Heart left ventricle (tissue), 16 donors: ENCODE results near the gene SV2B. TPM values are rescaled to one million over a fixed set of nuclear protein-coding genes. Genes with fewer than 3 reads are reported as not detected.

Experiments used
- ATAC-seq, 4 donors: fragments of 200-7000 bp; cut with Tn5 transposase; one replicate each; pipeline ENCODE4 v1.9.1; 2020 to 2022; ENCODE audit warnings: moderate library complexity in 4 of 4, mild to moderate bottlenecking in 3 of 4, moderate number of reproducible peaks in 1 of 4
- DNase-seq, 5 donors: peaks; one replicate each; pipeline ENCODE4 v3.0.0-alpha.2; 2020
- H3K27ac ChIP-seq, 12 donors: fragments of 200-600 bp; sonication (generic) in 4 of 12; one replicate each; pipeline versions ENCODE4 v1.5.0 to v1.8.0; 2016 to 2022; ENCODE audit warnings: mild to moderate bottlenecking in 2 of 12
- H3K27me3 ChIP-seq, 9 donors: fragments of 200-600 bp; sonication (generic) in 2 of 9; one replicate each; pipeline versions ENCODE4 v1.5.1 to v1.8.0; 2016 to 2022; ENCODE audit warnings: mild to moderate bottlenecking in 3 of 9
- H3K36me3 ChIP-seq, 9 donors: fragments of 200-600 bp; sonication (generic) in 2 of 9; one replicate each; pipeline versions ENCODE4 v1.5.0 to v1.8.0; 2018 to 2022; ENCODE audit warnings: mild to moderate bottlenecking in 2 of 9
- H3K4me1 ChIP-seq, 12 donors: fragments of 200-600 bp; sonication (generic) in 4 of 12; one replicate each; pipeline versions ENCODE4 v1.5.0 to v1.8.0; 2016 to 2022; ENCODE audit warnings: mild to moderate bottlenecking in 3 of 12
- H3K4me3 ChIP-seq, 12 donors: fragments of 200-600 bp; sonication (generic) in 4 of 12; one replicate each; pipeline versions ENCODE4 v1.5.0 to v1.8.0; 2017 to 2022; ENCODE audit warnings: mild to moderate bottlenecking in 9 of 12, moderate library complexity in 4 of 12
- H3K9me3 ChIP-seq, 12 donors: fragments of 200-600 bp; sonication (generic) in 4 of 12; one replicate each; pipeline versions ENCODE4 v1.5.0 to v1.8.0; 2016 to 2022; ENCODE audit warnings: mild to moderate bottlenecking in 1 of 12
- CTCF ChIP-seq, 12 donors: fragments of 200-600 bp; sonication (generic) in 4 of 12; IDR thresholded peaks; one replicate each; pipeline versions ENCODE4 v1.5.0 to v1.8.0; 2018 to 2022; ENCODE audit warnings: antibody characterized with exemption in 12 of 12, mild to moderate bottlenecking in 5 of 12
- POLR2A ChIP-seq, 2 donors: fragments of 450-650 bp; IDR thresholded peaks; one replicate each; pipeline ENCODE4 v1.6.1; 2017; ENCODE audit warnings: antibody characterized with exemption in 2 of 2, mild to moderate bottlenecking in 2 of 2, moderate library complexity in 2 of 2
- WGBS, 4 donors: extraction: QIAGEN DNeasy Blood & Tissue Kit in 2 of 4; methylation state at CpG; one replicate each; pipeline versions ENCODE4 v1.1.5 to v1.1.7; 2013 to 2018; 5-methylcytosine and 5-hydroxymethylcytosine counted together
- intact Hi-C, 10 donors: fragments of 100-400 bp; cut with DNase I; formaldehyde crosslinking; loops; one replicate each; pipeline versions ENCODE4 v1.11.1 to v1.14.2; 2022
- polyA plus RNA-seq, 2 donors: library from polyadenylated mRNA; stranded (reverse); fragments of 200-250 nt; gene quantifications; one replicate each; pipeline ENCODE4 v1.2.3, GENCODE V29; 2013
- total RNA-seq, 9 donors: library from RNA; depleted of rRNA in 2 of 9; stranded (reverse); fragments of >200 nt in 2 of 9; fragmentation: NEBNext Ultra II Directional in 3 of 9; extraction: Animal tissue kit (Norgen Biotek cat#: 25700) in 3 of 9; gene quantifications; one replicate each; pipeline versions ENCODE4 v1.1.0 to v1.2.4, GENCODE V29; 2016 to 2023
- donor health status: ischemic (EF 13 %, LVEDD 7.1; RV severe dilation, severe dysfunction).
- donor health status: healthy with polysubstance abuse.
- donor health status: DM: no; HTN: yes; CAD: no.
- donor health status: DM: no; HTN: no; CAD: no.
- donor health status: ischemic (EF 25% LVEDD 6.9; RV normal size, moderate dysfunction).
- donor health status: ischemic (EF 25% LVEDD 5.7; RV mildly dilated, moderate dysfunction).
- donor health status: healthy.
- donor health status: DM: yes; HTN: yes; CAD: no.
- donor health status: ischemic (EF 35%, LVEDD 5.7; RV mildly dilated, moderate dysfunction).
- donor health status: nonischemic (EF 11% LVEDD 7.7; RV severe dilation, severe dysfunction).
- donor health status: DM: yes; HTN: yes; CAD: no.
- donor health status: PGD.
- donor health status: ischemic (EF 29% LVEDD 5.4; RV normal size, mild dysfunction).
- donor health status: nonischemic (EF 23%, LVEDD 6.1; RV moderate dilation, normal function).

Gene SV2B
- total and polyA plus RNA-seq, 11 donors = 0.42 to 23.5 (median 1.9) TPM

DNA sequence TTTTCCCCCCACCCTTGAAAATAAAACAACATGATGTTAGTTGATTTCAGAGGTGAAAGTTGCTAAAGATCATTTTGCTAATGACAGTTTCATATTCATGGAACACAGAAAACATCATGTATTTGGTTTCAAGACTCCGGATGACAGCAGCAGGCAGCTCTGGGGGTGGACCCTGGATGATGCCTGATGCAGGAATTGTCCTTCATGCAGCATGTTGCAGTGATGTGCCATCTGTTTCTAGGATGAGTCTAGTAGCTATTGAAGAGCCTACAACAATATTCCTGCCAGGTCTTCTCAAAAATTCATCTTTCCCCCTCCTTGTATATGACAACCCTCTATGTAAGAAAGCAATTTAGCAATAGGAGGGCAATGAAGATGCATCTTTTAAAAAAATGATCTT lies 108.3 kb downstream of the SV2B start:
- TF ChIP-seq POLR2A (IDR thresholded peaks at IDR 0.05) = no peak
- TF ChIP-seq CTCF (IDR thresholded peaks at IDR 0.05) = no peak

GRCh38 chr15:91209318-91209717 lies 109.3 kb downstream of the SV2B start:
- Histone ChIP-seq H3K27me3 (peaks cover 0 to 9% (median 0%) of the 10 kb centered on the region in 9 donors), H3K36me3 (no peaks in the 10 kb centered on the region), H3K27ac (no peak overlapping the region), H3K4me3 (no peak overlapping the region), H3K9me3 (peaks cover 0 to 6% (median 0%) of the 10 kb centered on the region in 12 donors), H3K4me1 (peaks cover 0 to 3% (median 0%) of the 10 kb centered on the region in 12 donors)
- DNase-seq (no peak), ATAC-seq (no peak)
- 59 to 73% (median 60%) methylated on average over 4 of the region's 4 CpGs for WGBS, 4 donors
- no peak for TF ChIP-seq POLR2A (IDR thresholded peaks at IDR 0.05)
- TF ChIP-seq CTCF (IDR thresholded peaks at IDR 0.05) = no peak
- intact Hi-C loops = no loop called here

More for the DNA sequence above, 108.3 kb downstream of the SV2B start:
- DNase-seq (no peak), ATAC-seq (no peak)
- Histone ChIP-seq H3K4me1 (no peaks in the 10 kb centered on the region), H3K4me3 (no peak overlapping the region), H3K36me3 (no peaks in the 10 kb centered on the region), H3K27me3 (peaks cover 0 to 9% (median 0%) of the 10 kb centered on the region in 9 donors), H3K27ac (no peak overlapping the region), H3K9me3 (no peaks in the 10 kb centered on the region)
- intact Hi-C loops = no loop called here
- 79 to 93% (median 83%) methylated on average over 1 of the region's 1 CpG for WGBS, 4 donors

GRCh38 chr15:91209726-91210125 lies 109.7 kb downstream of the SV2B start:
- H3K36me3 ChIP-seq = no peaks in the 10 kb centered on the region
- H3K4me3 ChIP-seq = no peak overlapping the region
- no peak overlapping the region for H3K27ac ChIP-seq
- DNase-seq = no peak
- no peak for ATAC-seq
- peaks cover 0 to 6% (median 0%) of the 10 kb centered on the region in 12 donors for H3K9me3 ChIP-seq
- peaks cover 0 to 7% (median 0%) of the 10 kb centered on the region in 9 donors for H3K27me3 ChIP-seq
- WGBS, 4 donors = 50 to 53% (median 52%) methylated on average over 3 of the region's 3 CpGs
- H3K4me1 ChIP-seq = peaks cover 0 to 7% (median 0%) of the 10 kb centered on the region in 12 donors
- intact Hi-C loops = no loop called here
- TF ChIP-seq POLR2A (IDR thresholded peaks at IDR 0.05) = no peak
- no peak for TF ChIP-seq CTCF (IDR thresholded peaks at IDR 0.05)

- no peaks in the 10 kb centered on the region for H3K36me3 ChIP-seq
- no peak overlapping the region for H3K4me3 ChIP-seq
- TF ChIP-seq CTCF (IDR thresholded peaks at IDR 0.05) (no peak), POLR2A (IDR thresholded peaks at IDR 0.05) (no peak)
- no peak for ATAC-seq
- DNase-seq = no peak
- H3K27me3 ChIP-seq = peaks cover 0 to 3% (median 0%) of the 10 kb centered on the region in 9 donors
- intact Hi-C loops = no loop called here
- peaks cover 0 to 10% (median 0%) of the 10 kb centered on the region in 12 donors for H3K4me1 ChIP-seq
- no peak overlapping the region for H3K27ac ChIP-seq
- 58 to 69% (median 62%) methylated on average over 11 of the region's 11 CpGs for WGBS, 4 donors
- peaks cover 0 to 6% (median 0%) of the 10 kb centered on the region in 12 donors for H3K9me3 ChIP-seq
These were observed 114.9 kb downstream of the SV2B start for GRCh38 chr15:91214675-91215590.
